ENCODE data around the gene TIAM1.

DNA sequence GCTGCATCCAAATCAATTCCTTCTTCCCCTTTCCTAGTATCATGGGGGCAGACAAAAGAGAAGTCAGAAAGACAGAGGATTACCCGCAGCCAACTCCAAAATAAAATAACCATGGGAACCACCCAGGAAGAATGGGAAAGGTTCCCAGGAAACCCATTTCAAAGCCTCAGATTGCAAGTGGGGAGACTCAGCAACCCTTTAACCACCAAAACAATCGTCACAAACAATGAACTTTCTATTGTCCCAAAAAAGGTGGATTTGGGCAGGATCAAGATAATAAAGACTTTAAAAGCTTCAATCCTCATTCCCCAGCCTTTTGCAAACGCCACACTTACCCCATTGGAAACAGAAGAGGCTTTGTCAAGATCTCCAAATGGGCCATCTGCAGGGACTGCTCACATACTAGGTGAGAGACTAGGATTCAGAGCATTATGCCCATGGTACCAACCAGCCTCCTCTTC is 5.1 kb downstream of the TIAM1 start:
- TF ChIP-seq POLR2A (IDR thresholded peaks at IDR 0.05) = no peak
- TF ChIP-seq, protein P1, sequence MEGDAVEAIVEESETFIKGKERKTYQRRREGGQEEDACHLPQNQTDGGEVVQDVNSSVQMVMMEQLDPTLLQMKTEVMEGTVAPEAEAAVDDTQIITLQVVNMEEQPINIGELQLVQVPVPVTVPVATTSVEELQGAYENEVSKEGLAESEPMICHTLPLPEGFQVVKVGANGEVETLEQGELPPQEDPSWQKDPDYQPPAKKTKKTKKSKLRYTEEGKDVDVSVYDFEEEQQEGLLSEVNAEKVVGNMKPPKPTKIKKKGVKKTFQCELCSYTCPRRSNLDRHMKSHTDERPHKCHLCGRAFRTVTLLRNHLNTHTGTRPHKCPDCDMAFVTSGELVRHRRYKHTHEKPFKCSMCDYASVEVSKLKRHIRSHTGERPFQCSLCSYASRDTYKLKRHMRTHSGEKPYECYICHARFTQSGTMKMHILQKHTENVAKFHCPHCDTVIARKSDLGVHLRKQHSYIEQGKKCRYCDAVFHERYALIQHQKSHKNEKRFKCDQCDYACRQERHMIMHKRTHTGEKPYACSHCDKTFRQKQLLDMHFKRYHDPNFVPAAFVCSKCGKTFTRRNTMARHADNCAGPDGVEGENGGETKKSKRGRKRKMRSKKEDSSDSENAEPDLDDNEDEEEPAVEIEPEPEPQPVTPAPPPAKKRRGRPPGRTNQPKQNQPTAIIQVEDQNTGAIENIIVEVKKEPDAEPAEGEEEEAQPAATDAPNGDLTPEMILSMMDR (IDR thresholded peaks at IDR 0.05) = no peak

All from right lobe of liver (tissue), 4 donors.